ENCODE data around the gene METTL21C.

DNA sequence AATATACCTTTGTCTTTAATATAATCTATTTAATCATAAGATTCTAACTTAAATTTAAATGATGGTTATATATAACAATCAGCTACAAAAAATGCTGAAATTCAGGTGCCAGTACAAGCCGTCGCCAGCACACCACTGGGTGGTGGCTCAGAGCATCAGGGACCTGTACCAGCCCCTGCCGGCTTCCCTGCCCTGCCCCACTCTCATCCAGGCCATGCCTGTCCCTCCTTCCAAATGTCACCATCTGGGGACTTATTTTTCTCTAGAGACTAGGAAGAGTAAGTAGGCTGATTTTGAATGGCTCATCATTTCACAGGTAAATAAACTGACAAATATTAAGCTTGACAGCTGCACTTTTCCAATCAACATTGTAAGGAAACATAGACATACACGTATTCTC lies 1.6 kb downstream of the METTL21C start:
- no peak for TF ChIP-seq POLR2A (IDR thresholded peaks at IDR 0.05)
- TF ChIP-seq, protein P1, sequence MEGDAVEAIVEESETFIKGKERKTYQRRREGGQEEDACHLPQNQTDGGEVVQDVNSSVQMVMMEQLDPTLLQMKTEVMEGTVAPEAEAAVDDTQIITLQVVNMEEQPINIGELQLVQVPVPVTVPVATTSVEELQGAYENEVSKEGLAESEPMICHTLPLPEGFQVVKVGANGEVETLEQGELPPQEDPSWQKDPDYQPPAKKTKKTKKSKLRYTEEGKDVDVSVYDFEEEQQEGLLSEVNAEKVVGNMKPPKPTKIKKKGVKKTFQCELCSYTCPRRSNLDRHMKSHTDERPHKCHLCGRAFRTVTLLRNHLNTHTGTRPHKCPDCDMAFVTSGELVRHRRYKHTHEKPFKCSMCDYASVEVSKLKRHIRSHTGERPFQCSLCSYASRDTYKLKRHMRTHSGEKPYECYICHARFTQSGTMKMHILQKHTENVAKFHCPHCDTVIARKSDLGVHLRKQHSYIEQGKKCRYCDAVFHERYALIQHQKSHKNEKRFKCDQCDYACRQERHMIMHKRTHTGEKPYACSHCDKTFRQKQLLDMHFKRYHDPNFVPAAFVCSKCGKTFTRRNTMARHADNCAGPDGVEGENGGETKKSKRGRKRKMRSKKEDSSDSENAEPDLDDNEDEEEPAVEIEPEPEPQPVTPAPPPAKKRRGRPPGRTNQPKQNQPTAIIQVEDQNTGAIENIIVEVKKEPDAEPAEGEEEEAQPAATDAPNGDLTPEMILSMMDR (IDR thresholded peaks at IDR 0.05) = no peak
